ENCODE measurements around the gene SYTL5.

The SYTL5 gene

DNA sequence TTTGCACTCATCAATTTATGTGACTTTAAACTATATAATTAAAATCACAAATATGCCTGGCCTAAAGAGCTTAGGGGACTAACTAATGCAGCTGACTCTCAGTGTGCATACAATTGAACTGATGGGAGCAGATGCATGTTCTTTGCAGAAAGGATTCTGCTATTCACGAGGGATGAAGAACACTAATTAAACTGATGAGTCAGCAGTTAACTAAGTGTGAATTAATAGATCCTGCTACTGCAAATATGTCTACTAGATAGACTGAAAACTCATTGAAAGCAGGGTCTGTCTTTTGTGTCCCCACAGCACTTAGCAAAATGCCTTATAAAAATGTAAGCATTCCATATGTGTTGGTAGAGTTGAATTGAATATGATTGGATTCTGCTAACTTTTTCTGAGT is 110.4 kb downstream of the SYTL5 start:
- Histone ChIP-seq H3K9me3 (replicated peaks; ENCODE audit: low read length) (no peaks in the 10 kb centered on the region), H3K36me3 (ENCODE audit: insufficient read depth, low read length) (no peaks in the 10 kb centered on the region), H3K9ac (ENCODE audit: low read depth, low read length) (no peak overlapping the region), H3K27me3 (ENCODE audit: control insufficient read depth, insufficient read depth, low read length) (no peaks in the 10 kb centered on the region), H3K4me2 (ENCODE audit: low read length) (no peak overlapping the region), H3K4me3 (ENCODE audit: low read length) (no peak overlapping the region), H3K4me1 (ENCODE audit: control insufficient read depth, insufficient read depth, low read length) (no peaks in the 10 kb centered on the region)

GRCh38 chrX:38117485-38117884 is 111.1 kb downstream of the SYTL5 start:
- H3K27me3 ChIP-seq (ENCODE audit: control insufficient read depth, insufficient read depth, low read length): no peaks in the 10 kb centered on the region
- H3K9me3 ChIP-seq (replicated peaks; ENCODE audit: low read length): no peaks in the 10 kb centered on the region
- no peak overlapping the region for H3K4me3 ChIP-seq (ENCODE audit: low read length)
- H3K9ac ChIP-seq (ENCODE audit: low read depth, low read length): no peak overlapping the region
- H3K36me3 ChIP-seq (ENCODE audit: insufficient read depth, low read length): no peaks in the 10 kb centered on the region
- H3K4me2 ChIP-seq (ENCODE audit: low read length): no peak overlapping the region
- no peaks in the 10 kb centered on the region for H3K4me1 ChIP-seq (ENCODE audit: control insufficient read depth, insufficient read depth, low read length)

DNA sequence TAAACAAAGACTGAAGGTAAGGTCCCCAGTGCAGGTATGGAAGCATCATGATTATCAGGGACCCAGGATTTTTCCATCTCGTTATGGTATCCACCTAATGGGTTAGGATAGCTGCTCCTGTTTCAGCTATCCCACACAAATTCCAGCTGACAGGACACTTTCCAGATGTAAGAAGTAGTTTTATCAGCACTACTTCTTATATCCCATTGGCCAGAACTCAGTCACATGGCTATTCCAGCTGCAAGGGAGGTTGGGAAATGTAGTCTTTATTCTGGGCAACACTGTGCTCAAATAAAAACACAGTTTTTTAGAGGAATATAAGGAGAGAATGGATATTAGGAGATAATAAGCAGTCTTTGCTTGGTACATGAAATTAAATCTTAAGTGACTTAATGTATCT is 117.6 kb downstream of the SYTL5 start:
- Histone ChIP-seq H3K4me3 (ENCODE audit: low read length) (no peak overlapping the region), H3K27me3 (ENCODE audit: control insufficient read depth, insufficient read depth, low read length) (no peaks in the 10 kb centered on the region), H3K4me2 (ENCODE audit: low read length) (no peak overlapping the region), H3K9ac (ENCODE audit: low read depth, low read length) (no peak overlapping the region), H3K9me3 (replicated peaks; ENCODE audit: low read length) (no peaks in the 10 kb centered on the region), H3K4me1 (ENCODE audit: control insufficient read depth, insufficient read depth, low read length) (no peaks in the 10 kb centered on the region), H3K36me3 (ENCODE audit: insufficient read depth, low read length) (no peaks in the 10 kb centered on the region)

GRCh38 chrX:38126179-38126578 is 119.8 kb downstream of the SYTL5 start:
- no peak overlapping the region for H3K9ac ChIP-seq (ENCODE audit: low read depth, low read length)
- H3K4me2 ChIP-seq (ENCODE audit: low read length): no peak overlapping the region
- H3K27me3 ChIP-seq (ENCODE audit: control insufficient read depth, insufficient read depth, low read length): no peaks in the 10 kb centered on the region
- H3K4me1 ChIP-seq (ENCODE audit: control insufficient read depth, insufficient read depth, low read length): no peaks in the 10 kb centered on the region
- H3K4me3 ChIP-seq (ENCODE audit: low read length): no peak overlapping the region
- H3K9me3 ChIP-seq (replicated peaks; ENCODE audit: low read length): no peaks in the 10 kb centered on the region
- H3K36me3 ChIP-seq (ENCODE audit: insufficient read depth, low read length): no peaks in the 10 kb centered on the region

DNA sequence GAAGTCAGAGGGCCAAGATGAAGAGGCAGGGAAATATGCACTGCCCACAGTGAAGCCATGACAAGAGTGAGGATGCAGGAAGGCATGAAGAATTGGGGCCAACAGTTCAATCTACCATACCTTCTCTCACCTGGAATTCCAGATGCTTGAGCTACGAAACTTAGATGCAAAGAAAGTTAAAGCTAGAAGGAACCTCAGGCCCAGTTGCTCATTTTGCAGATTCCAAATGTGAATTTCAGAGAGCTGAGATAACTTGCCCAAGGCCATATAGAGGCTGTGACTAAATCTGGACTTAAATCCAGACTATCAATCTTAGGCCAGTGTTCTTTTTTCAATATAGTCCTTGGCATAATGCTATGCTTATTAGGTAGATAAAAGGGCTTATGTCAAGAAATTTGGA is 121.6 kb downstream of the SYTL5 start:
- no peaks in the 10 kb centered on the region for H3K4me1 ChIP-seq (ENCODE audit: control insufficient read depth, insufficient read depth, low read length)
- H3K4me3 ChIP-seq (ENCODE audit: low read length): no peak overlapping the region
- H3K36me3 ChIP-seq (ENCODE audit: insufficient read depth, low read length): no peaks in the 10 kb centered on the region
- no peak overlapping the region for H3K4me2 ChIP-seq (ENCODE audit: low read length)
- no peak overlapping the region for H3K9ac ChIP-seq (ENCODE audit: low read depth, low read length)
- H3K27me3 ChIP-seq (ENCODE audit: control insufficient read depth, insufficient read depth, low read length): no peaks in the 10 kb centered on the region
- no peaks in the 10 kb centered on the region for H3K9me3 ChIP-seq (replicated peaks; ENCODE audit: low read length)

GRCh38 chrX:38129366-38129765 is 123.0 kb downstream of the SYTL5 start:
- no peaks in the 10 kb centered on the region for H3K9me3 ChIP-seq (replicated peaks; ENCODE audit: low read length)
- H3K9ac ChIP-seq (ENCODE audit: low read depth, low read length): no peak overlapping the region
- no peak overlapping the region for H3K4me3 ChIP-seq (ENCODE audit: low read length)
- no peaks in the 10 kb centered on the region for H3K36me3 ChIP-seq (ENCODE audit: insufficient read depth, low read length)
- no peaks in the 10 kb centered on the region for H3K27me3 ChIP-seq (ENCODE audit: control insufficient read depth, insufficient read depth, low read length)
- H3K4me1 ChIP-seq (ENCODE audit: control insufficient read depth, insufficient read depth, low read length): no peaks in the 10 kb centered on the region
- H3K4me2 ChIP-seq (ENCODE audit: low read length): no peak overlapping the region

DNA sequence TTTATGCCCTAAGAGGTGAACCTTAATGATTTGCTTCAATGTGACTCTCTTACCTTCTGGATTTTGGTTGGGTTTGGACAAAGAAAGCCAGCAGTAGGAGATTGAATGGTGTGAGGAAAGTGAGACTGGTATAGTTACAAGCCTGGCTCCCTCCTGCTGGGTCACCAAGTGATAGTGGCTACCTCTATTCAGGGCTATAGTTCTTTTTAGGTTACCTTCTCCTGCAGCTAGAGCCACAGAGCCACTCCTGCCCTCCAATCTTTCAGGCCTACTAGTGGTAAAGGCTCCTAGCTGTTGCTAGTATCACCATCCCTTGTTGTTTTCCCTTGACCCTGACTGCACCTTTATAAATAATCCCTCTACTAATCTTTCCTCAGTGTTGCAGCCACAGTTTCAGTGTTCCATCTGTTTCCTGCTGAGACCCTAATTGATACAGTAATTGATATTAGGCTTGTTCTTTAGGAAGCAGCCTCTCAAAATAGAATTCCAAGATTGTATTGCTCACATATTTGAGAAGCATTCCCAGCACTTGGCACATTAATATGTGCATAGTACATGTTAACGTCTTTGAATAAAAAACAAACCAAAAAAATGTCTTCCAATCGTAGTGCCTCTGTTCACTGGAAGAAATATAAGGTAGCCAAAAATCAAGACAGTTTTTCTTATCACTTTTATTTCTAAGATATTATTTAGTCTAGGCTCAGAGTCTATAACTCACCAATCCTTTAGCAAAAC is 132.0 kb downstream of the SYTL5 start:
- Histone ChIP-seq H3K36me3 (ENCODE audit: insufficient read depth, low read length) (no peaks in the 10 kb centered on the region), H3K9me3 (replicated peaks; ENCODE audit: low read length) (no peaks in the 10 kb centered on the region), H3K4me2 (ENCODE audit: low read length) (no peak overlapping the region), H3K9ac (ENCODE audit: low read depth, low read length) (no peak overlapping the region), H3K4me3 (ENCODE audit: low read length) (no peak overlapping the region), H3K4me1 (ENCODE audit: control insufficient read depth, insufficient read depth, low read length) (no peaks in the 10 kb centered on the region), H3K27me3 (ENCODE audit: control insufficient read depth, insufficient read depth, low read length) (no peaks in the 10 kb centered on the region)

DNA sequence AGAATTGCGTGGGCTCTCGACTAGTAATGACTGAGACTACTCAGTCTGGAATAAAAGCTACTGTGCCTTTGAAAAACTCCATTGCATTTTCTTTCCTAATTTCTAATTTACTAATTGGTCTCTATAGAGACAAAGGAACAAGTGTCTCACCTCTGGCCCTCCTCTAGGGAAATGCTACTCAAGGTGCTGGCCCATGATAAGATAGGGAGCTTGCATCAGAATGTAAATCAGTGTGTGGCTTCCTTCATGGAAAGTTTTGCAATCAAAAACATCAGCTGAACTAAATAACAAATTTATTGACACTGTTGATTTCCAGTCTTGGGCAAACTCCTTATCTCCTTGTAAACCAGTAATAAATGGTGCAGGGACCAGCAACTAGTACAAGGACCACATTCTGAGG is 132.5 kb downstream of the SYTL5 start:
- H3K36me3 ChIP-seq (ENCODE audit: insufficient read depth, low read length): no peaks in the 10 kb centered on the region
- H3K9me3 ChIP-seq (replicated peaks; ENCODE audit: low read length): no peaks in the 10 kb centered on the region
- no peak overlapping the region for H3K9ac ChIP-seq (ENCODE audit: low read depth, low read length)
- H3K4me2 ChIP-seq (ENCODE audit: low read length): no peak overlapping the region
- H3K27me3 ChIP-seq (ENCODE audit: control insufficient read depth, insufficient read depth, low read length): no peaks in the 10 kb centered on the region
- no peak overlapping the region for H3K4me3 ChIP-seq (ENCODE audit: low read length)
- H3K4me1 ChIP-seq (ENCODE audit: control insufficient read depth, insufficient read depth, low read length): no peaks in the 10 kb centered on the region

- H3K9ac ChIP-seq (ENCODE audit: low read depth, low read length): no peak overlapping the region
- no peaks in the 10 kb centered on the region for H3K27me3 ChIP-seq (ENCODE audit: control insufficient read depth, insufficient read depth, low read length)
- H3K4me2 ChIP-seq (ENCODE audit: low read length): no peak overlapping the region
- no peak overlapping the region for H3K4me3 ChIP-seq (ENCODE audit: low read length)
- H3K9me3 ChIP-seq (replicated peaks; ENCODE audit: low read length): no peaks in the 10 kb centered on the region
- no peaks in the 10 kb centered on the region for H3K4me1 ChIP-seq (ENCODE audit: control insufficient read depth, insufficient read depth, low read length)
- no peaks in the 10 kb centered on the region for H3K36me3 ChIP-seq (ENCODE audit: insufficient read depth, low read length)
Measured at GRCh38 chrX:38142610-38143009, 136.3 kb downstream of the SYTL5 start.

DNA sequence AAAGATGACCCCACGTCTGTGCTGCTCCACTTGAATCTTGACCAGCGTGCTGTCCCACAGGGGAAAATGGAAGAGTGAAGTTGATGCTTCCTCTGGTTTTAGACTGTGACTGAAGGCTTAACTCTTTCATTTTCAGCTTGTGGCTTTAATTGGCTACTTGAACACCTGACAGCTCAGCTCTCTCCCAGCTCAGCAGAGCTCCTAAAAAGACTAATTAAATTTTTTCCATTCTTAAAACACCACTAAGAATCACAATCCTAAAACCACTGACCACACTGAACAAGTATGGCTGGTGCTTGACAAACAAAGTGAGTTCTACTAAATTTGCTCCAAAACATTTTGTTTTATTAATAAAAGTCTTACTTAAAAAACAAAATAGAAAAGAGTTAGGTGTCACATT is 142.7 kb downstream of the SYTL5 start:
- H3K4me3 ChIP-seq (ENCODE audit: low read length): no peak overlapping the region
- peaks cover 6% of the 10 kb centered on the region for H3K36me3 ChIP-seq (ENCODE audit: insufficient read depth, low read length)

GRCh38 chrX:38150993-38151392 is 144.6 kb downstream of the SYTL5 start:
- H3K36me3 ChIP-seq (ENCODE audit: insufficient read depth, low read length): peaks cover 6% of the 10 kb centered on the region
- no peak overlapping the region for H3K4me3 ChIP-seq (ENCODE audit: low read length)
- H3K9ac ChIP-seq (ENCODE audit: low read depth, low read length): no peak overlapping the region
- no peak overlapping the region for H3K4me2 ChIP-seq (ENCODE audit: low read length)
- H3K4me1 ChIP-seq (ENCODE audit: control insufficient read depth, insufficient read depth, low read length): peaks cover 2% of the 10 kb centered on the region
- no peaks in the 10 kb centered on the region for H3K27me3 ChIP-seq (ENCODE audit: control insufficient read depth, insufficient read depth, low read length)
- no peaks in the 10 kb centered on the region for H3K9me3 ChIP-seq (replicated peaks; ENCODE audit: low read length)

More for the DNA sequence above, 142.7 kb downstream of the SYTL5 start:
- Histone ChIP-seq H3K27me3 (ENCODE audit: control insufficient read depth, insufficient read depth, low read length) (no peaks in the 10 kb centered on the region), H3K9ac (ENCODE audit: low read depth, low read length) (no peak overlapping the region), H3K9me3 (replicated peaks; ENCODE audit: low read length) (no peaks in the 10 kb centered on the region), H3K4me1 (ENCODE audit: control insufficient read depth, insufficient read depth, low read length) (peaks cover 2% of the 10 kb centered on the region), H3K4me2 (ENCODE audit: low read length) (no peak overlapping the region)

GRCh38 chrX:38151441-38151840 is 145.1 kb downstream of the SYTL5 start:
- Histone ChIP-seq H3K9me3 (replicated peaks; ENCODE audit: low read length) (no peaks in the 10 kb centered on the region), H3K4me3 (ENCODE audit: low read length) (no peak overlapping the region), H3K4me1 (ENCODE audit: control insufficient read depth, insufficient read depth, low read length) (peaks cover 2% of the 10 kb centered on the region), H3K9ac (ENCODE audit: low read depth, low read length) (no peak overlapping the region), H3K36me3 (ENCODE audit: insufficient read depth, low read length) (peaks cover 10% of the 10 kb centered on the region), H3K27me3 (ENCODE audit: control insufficient read depth, insufficient read depth, low read length) (no peaks in the 10 kb centered on the region), H3K4me2 (ENCODE audit: low read length) (no peak overlapping the region)
